GM23248 (cell line): ENCODE data around the gene BMERB1. TPM values are rescaled to one million over a fixed set of nuclear protein-coding genes. Genes with fewer than 3 reads are reported as not detected.
A peak's percentile ranks its signal among the peaks of the same experiment; 100 is the strongest.

Source experiments
- DNase-seq: peaks from one replicate; pipeline ENCODE4 v3.0.0-alpha.2; 2015
- H2AFZ ChIP-seq: fragments of 200-600 bp; sonication (generic); 2 replicates; pipeline ENCODE4 v1.6.1; 2016; ENCODE audit warnings: antibody characterized with exemption
- H3F3A ChIP-seq: fragments of 200-600 bp; sonication (generic); 2 replicates; pipeline ENCODE4 v1.6.1; 2016; ENCODE audit warnings: mild to moderate bottlenecking, antibody characterized with exemption, mixed run types; ENCODE audit not compliant: insufficient read depth
- H3K27ac ChIP-seq: fragments of 200-600 bp; sonication (generic); 2 replicates; pipeline ENCODE4 v1.5.1; 2016; ENCODE audit warnings: mild to moderate bottlenecking
- H3K27me3 ChIP-seq: fragments of 200-600 bp; sonication (generic); replicated peaks from 2 replicates; pipeline ENCODE4 v1.6.1; 2016; ENCODE audit warnings: mild to moderate bottlenecking; ENCODE audit not compliant: insufficient read depth
- H3K36me3 ChIP-seq: fragments of 200-600 bp; sonication (generic); 2 replicates; pipeline ENCODE4 v1.6.1; 2016; ENCODE audit warnings: low read depth, mild to moderate bottlenecking
- H3K4me1 ChIP-seq: fragments of 200-600 bp; sonication (generic); 2 replicates; pipeline ENCODE4 v1.6.1; 2016; ENCODE audit warnings: mild to moderate bottlenecking; ENCODE audit not compliant: insufficient read depth
- H3K4me2 ChIP-seq: fragments of 200-600 bp; sonication (generic); one replicate; pipeline ENCODE4 v1.6.1; 2016; ENCODE audit warnings: mild to moderate bottlenecking; ENCODE audit not compliant: unreplicated experiment
- H3K4me3 ChIP-seq: fragments of 200-600 bp; sonication (generic); 2 replicates; pipeline ENCODE4 v1.5.1; 2016; ENCODE audit warnings: mild to moderate bottlenecking
- H3K79me2 ChIP-seq: fragments of 200-600 bp; sonication (generic); 2 replicates; pipeline ENCODE4 v1.6.1; 2016; ENCODE audit warnings: mild to moderate bottlenecking; ENCODE audit not compliant: insufficient read depth
- H3K9ac ChIP-seq: fragments of 200-600 bp; sonication (generic); 2 replicates; pipeline ENCODE4 v1.6.1; 2016; ENCODE audit warnings: mild to moderate bottlenecking
- H3K9me2 ChIP-seq: fragments of 200-600 bp; sonication (generic); 2 replicates; pipeline ENCODE4 v1.6.1; 2016; ENCODE audit warnings: mixed run types, mild to moderate bottlenecking, moderate library complexity; ENCODE audit not compliant: insufficient read depth
- H3K9me3 ChIP-seq: fragments of 200-600 bp; sonication (generic); one replicate; pipeline ENCODE4 v1.6.1; 2017; ENCODE audit warnings: low read depth
- H4K20me1 ChIP-seq: fragments of 200-600 bp; sonication (generic); 2 replicates; pipeline ENCODE4 v1.6.0; 2016; ENCODE audit not compliant: insufficient read depth
- EZH2 ChIP-seq: fragments of 200-600 bp; sonication (generic); IDR thresholded peaks from 2 replicates; pipeline ENCODE4 v1.6.1; 2018; ENCODE audit warnings: antibody characterized with exemption, mild to moderate bottlenecking; ENCODE audit not compliant: insufficient read depth, poor library complexity, severe bottlenecking
- EZH2phosphoT487 ChIP-seq: fragments of 200-600 bp; sonication (generic); IDR thresholded peaks from 2 replicates; pipeline ENCODE4 v1.6.1; 2018; ENCODE audit warnings: antibody characterized with exemption, moderate library complexity, mild to moderate bottlenecking, low read depth; ENCODE audit not compliant: insufficient read depth
- WGBS, 2 experiments: methylation state at CpG; one replicate each; pipeline ENCODE4 v1.1.6; 2015 to 2017; ENCODE audit warnings: low lambda C conversion rate in 2 of 2, low coverage in 1 of 2; ENCODE audit errors: missing lambda C conversion rate in 2 of 2; 5-methylcytosine and 5-hydroxymethylcytosine counted together
- in situ Hi-C: fragments of 300-500 bp; cut with MboI; formaldehyde crosslinking; loops from 2 replicates; pipeline ENCODE4 v1.15.0; 2020
- polyA plus RNA-seq: library from polyadenylated mRNA; unstranded; fragments of >200 nt; fragmentation: Nextera tagmentation; extraction: Ambion mirVana; gene quantifications from 2 replicates; pipeline ENCODE4 v1.2.1, GENCODE V29; 2016
- total RNA-seq: library from RNA; depleted of rRNA; stranded (reverse); fragments of >200 nt; shearing (Covaris generic); gene quantifications from 2 replicates; pipeline ENCODE4 v1.2.3, GENCODE V29; 2014

BMERB1 gene
- total and polyA plus RNA-seq, 2 experiments from 2014 or later, result 55.2 to 94.1 TPM

GRCh38 chr16:15434079-15434424 lies 336 bp upstream of the BMERB1 start:
- H3K27me3 ChIP-seq, result no peaks in the 10 kb centered on the region
- H3K36me3 ChIP-seq, result no peaks in the 10 kb centered on the region
- peak overlapping the region; percentile 62 for H2AFZ ChIP-seq
- H3K4me1 ChIP-seq, result peaks cover 21% of the 10 kb centered on the region
- H3K79me2 ChIP-seq, result peaks cover 52% of the 10 kb centered on the region
- peak overlapping the region; percentile 93 for H3K4me2 ChIP-seq
- in situ Hi-C loops, result no loop called here
- TF ChIP-seq EZH2 (no peak), EZH2phosphoT487 (no peak)
- no peaks in the 10 kb centered on the region for H3K9me2 ChIP-seq
- H3K27ac ChIP-seq, result no peak overlapping the region
- H3K9ac ChIP-seq, result peak overlapping the region; percentile 83; the same call in 1 of the 2 replicates
- 46 to 47% methylated on average over 12 of the region's 12 CpGs for WGBS, 2 experiments
- no peaks in the 10 kb centered on the region for H3K9me3 ChIP-seq
- H3F3A ChIP-seq, result peaks cover 11% of the 10 kb centered on the region
- peak overlapping the region; percentile 97 for H3K4me3 ChIP-seq
- no peaks in the 10 kb centered on the region for H4K20me1 ChIP-seq
- no peak for DNase-seq

- peaks cover 21% of the 10 kb centered on the region for H3F3A ChIP-seq
- peak overlapping the region; percentile 93 for H3K4me2 ChIP-seq
- TF ChIP-seq EZH2phosphoT487 (no peak), EZH2 (no peak)
- H3K36me3 ChIP-seq, result no peaks in the 10 kb centered on the region
- peaks cover 60% of the 10 kb centered on the region for H3K79me2 ChIP-seq
- H3K9ac ChIP-seq, result peak overlapping the region; percentile 83
- H3K27me3 ChIP-seq, result no peaks in the 10 kb centered on the region
- H3K4me3 ChIP-seq, result peak overlapping the region; percentile 97
- peak; percentile 41 for DNase-seq
- peak overlapping the region; percentile 59 for H3K27ac ChIP-seq
- no peaks in the 10 kb centered on the region for H4K20me1 ChIP-seq
- peaks cover 31% of the 10 kb centered on the region for H3K4me1 ChIP-seq
- H3K9me2 ChIP-seq, result no peaks in the 10 kb centered on the region
- peak overlapping the region; percentile 62 for H2AFZ ChIP-seq
- in situ Hi-C loops, result no loop called here
- WGBS, 2 experiments, result 1 to 5% methylated on average over 22 of the region's 22 CpGs
- H3K9me3 ChIP-seq, result no peaks in the 10 kb centered on the region
These were observed 952 bp downstream of the BMERB1 start for GRCh38 chr16:15435216-15435864.

GRCh38 chr16:15439102-15439501 lies 4.7 kb downstream of the BMERB1 start:
- 82 to 85% methylated on average over 4 of the region's 4 CpGs for WGBS, 2 experiments
- Histone ChIP-seq H3K9ac (peak overlapping the region; percentile 46; the same call in 1 of the 2 replicates), H3K4me1 (peaks cover 56% of the 10 kb centered on the region), H3K79me2 (peaks cover 88% of the 10 kb centered on the region), H2AFZ (no peak overlapping the region), H3K27ac (peak overlapping the region; percentile 98), H3K9me3 (no peaks in the 10 kb centered on the region), H4K20me1 (no peaks in the 10 kb centered on the region), H3K27me3 (no peaks in the 10 kb centered on the region), H3K9me2 (no peaks in the 10 kb centered on the region), H3K4me2 (peak overlapping the region; percentile 58), H3K36me3 (no peaks in the 10 kb centered on the region), H3F3A (peaks cover 46% of the 10 kb centered on the region), H3K4me3 (no peak overlapping the region)
- in situ Hi-C loops, result no loop called here
- TF ChIP-seq EZH2phosphoT487 (no peak), EZH2 (no peak)
- no peak for DNase-seq

- peaks cover 46% of the 10 kb centered on the region for H3F3A ChIP-seq
- peak overlapping the region; percentile 46 for H3K9ac ChIP-seq
- in situ Hi-C loops, result no loop called here
- no peaks in the 10 kb centered on the region for H3K27me3 ChIP-seq
- peak overlapping the region; percentile 98 for H3K27ac ChIP-seq
- peak overlapping the region; percentile 36 for H3K4me3 ChIP-seq
- TF ChIP-seq EZH2phosphoT487 (no peak), EZH2 (no peak)
- no peaks in the 10 kb centered on the region for H4K20me1 ChIP-seq
- peak overlapping the region; percentile 58 for H3K4me2 ChIP-seq
- peaks cover 88% of the 10 kb centered on the region for H3K79me2 ChIP-seq
- no peaks in the 10 kb centered on the region for H3K9me2 ChIP-seq
- no peaks in the 10 kb centered on the region for H3K36me3 ChIP-seq
- 94 to 95% methylated on average over 4 of the region's 4 CpGs for WGBS, 2 experiments
- no peak for DNase-seq
- H3K9me3 ChIP-seq, result no peaks in the 10 kb centered on the region
- H2AFZ ChIP-seq, result no peak overlapping the region
- peaks cover 56% of the 10 kb centered on the region for H3K4me1 ChIP-seq
These were observed 5.1 kb downstream of the BMERB1 start for GRCh38 chr16:15439521-15439920.
